ENCODE measurements around the gene SVIL. TPM values are rescaled to one million over a fixed set of nuclear protein-coding genes. Genes with fewer than 3 reads are reported as not detected.

SVIL gene
- polyA plus RNA-seq (2013, experiment 1 of 2; ENCODE audit: insufficient read length), result 19.3 TPM
- polyA plus RNA-seq (2013, experiment 2 of 2; ENCODE audit: insufficient read length), result 17.3 TPM

GRCh38 chr10:29634764-29635625 is at the start of gene SVIL:
Gene SVIL, minus strand, starts transcription at chr10:29634971. Its CDS starts 79,913 bp downstream, at chr10:29555058.
- DNase-seq, result peak; percentile 73

DNA sequence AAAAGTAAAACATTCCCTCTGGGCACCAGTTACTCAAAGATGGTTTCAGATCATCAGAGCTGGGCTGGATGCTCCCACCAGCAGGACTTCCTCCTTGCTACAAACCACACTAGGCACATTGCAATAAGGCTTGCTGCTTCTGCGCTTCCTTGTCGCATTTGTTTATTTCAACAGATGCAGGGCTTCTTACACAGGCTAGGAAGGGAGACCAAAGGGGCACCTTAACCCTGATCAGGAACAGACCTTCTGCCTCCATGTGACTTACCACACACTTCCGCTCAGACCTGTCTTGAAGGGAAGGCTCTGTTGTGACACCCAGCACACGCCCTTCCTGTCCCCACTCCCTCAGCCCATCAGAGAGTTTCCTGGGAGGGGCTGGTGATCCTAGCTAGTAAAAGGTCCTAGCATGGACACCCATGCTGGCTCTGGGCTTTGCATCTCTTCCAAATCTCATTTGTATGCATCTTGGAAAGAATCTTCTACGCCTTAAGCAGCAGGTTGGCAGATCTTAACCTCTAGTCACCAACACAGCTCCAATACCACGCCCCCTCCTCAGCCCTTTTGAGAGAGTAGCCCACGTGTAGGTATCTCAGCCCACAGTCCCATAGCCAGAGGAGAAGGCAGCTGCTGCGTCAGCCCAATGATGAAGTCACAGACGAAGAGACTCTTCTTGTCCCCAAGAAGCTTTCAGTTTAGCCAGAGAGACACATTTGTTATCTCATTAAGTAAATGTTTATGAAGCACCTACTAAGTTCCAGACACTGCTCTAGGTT is 47.1 kb upstream of the SVIL start:
- no peak for DNase-seq

GRCh38 chr10:29680091-29680490 is 45.3 kb upstream of the SVIL start:
- no peak for DNase-seq

- DNase-seq, result no peak
Measured at GRCh38 chr10:29676732-29677131, 42.0 kb upstream of the SVIL start.

DNA sequence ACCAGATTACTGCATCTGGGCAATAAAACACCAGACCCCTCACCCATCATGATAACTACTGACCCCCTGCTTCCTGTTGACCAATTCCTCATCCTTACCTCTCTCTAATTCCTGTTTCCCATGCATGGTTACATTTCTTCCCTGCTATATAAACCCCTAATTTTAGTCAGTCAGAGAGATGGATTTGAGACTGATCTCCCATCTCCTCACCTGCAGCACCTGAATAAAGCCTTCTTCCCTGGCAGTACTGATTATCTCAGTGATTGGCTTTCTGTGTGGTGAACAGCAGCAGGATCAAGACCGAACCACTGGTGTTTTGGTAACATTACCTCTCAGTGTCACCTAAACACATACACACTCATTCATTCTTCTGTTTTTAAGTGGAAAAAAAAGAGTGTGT is 41.2 kb upstream of the SVIL start:
- no peak for DNase-seq

- no peak for DNase-seq
Measured at GRCh38 chr10:29671968-29672367, 37.2 kb upstream of the SVIL start.

DNA sequence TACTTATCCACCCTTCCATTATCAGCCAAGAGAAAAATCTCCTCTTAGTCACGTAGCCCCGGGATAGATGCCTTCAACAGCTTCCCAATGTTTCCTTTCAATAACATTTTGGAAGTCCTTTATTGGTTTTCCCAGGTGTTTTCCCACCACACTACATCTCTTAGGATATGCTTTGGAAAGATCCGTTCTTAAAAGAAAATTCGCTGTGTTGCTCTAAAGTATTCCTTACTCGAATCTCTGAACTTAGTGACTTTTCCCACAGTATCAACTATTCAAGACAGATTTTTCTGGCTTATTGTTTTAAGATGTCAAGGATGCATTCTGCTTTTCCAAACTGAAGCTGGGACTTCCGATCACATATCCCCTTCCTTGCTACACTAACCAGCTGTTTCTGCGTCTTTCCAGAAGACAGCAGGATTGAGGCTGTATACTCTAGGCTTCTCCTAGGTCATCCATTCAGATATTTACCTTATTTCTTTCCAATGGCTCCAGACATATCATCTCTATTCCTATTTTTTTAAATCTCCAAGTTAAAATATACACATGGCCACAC is 36.5 kb upstream of the SVIL start:
- DNase-seq, result no peak

DNA sequence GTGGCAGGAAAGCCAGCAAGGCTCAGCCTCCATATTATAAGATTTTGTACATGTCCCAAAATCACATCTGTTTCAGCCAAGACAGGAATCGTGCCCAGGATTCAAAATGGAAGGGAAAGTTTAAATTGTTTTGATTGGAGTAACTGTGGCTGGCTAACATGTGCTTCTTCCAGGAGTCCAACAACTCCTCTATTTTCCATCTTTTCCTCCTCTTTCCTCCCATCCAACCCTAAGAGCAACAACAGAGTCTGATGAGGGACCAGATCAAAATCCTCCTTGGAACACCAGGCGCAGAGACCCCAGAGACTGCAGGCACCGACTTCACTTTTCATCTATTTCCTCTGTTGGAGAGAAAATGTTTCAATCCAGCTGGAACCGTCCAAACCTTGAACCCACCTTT is 36.0 kb upstream of the SVIL start:
- no peak for DNase-seq

DNA sequence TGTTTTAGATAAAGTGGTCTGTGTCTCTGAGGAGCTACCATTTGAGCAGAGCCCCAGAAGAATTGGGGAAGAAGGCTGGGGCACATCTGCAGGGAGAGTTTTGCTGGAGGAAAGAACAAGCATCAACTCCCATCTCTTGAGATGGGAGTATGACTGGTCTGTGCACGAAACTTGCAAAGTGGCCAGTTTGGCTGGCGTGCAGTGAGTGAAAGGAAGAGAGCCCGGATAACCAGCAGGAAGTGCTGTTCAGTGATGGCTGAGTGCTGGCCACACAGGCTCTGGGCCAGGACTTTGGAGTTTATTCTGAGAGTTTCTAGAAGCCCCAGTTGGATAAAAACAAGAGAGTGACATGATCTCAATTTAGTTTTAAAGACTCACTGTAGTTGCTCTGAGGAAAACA is 34.4 kb upstream of the SVIL start:
- DNase-seq, result peak; percentile 40

DNA sequence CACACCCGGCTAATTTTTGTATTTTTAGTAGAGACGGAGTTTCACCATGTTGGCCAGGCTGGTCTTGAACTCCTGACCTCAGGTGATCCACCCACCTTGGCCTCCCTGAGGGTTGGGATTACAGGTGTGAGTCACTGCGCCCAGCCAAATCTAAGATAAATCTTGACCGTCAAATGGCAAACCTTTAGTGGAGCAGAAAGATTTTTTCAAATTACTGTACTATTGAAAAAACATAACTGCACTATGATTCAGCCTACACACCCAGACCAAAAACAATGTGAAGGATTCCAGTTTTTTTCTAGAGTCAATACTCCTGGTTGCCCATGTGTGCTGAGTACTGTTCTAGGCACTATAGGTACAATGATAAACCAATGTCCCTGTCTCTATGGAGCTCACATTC is 33.9 kb upstream of the SVIL start:
- peak; percentile 82 for DNase-seq

DNA sequence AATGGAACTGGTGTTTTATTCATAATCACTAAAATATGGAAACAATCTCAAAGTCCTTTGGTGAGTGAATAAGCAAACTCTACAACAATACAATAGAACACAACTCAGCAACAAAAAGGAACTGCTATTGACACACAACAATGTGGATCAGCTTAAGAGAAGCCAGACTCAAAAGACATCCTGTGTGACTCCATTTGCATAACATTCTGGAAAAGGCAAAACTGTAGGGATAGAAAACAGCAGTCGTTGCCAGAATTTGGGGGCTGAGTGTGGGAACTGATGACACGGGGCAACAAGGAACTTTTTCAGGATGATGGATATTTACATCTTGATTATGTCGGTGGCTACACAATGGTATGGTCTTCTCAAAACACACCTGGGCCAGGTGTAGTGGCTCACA is 32.4 kb upstream of the SVIL start:
- no peak for DNase-seq

DNA sequence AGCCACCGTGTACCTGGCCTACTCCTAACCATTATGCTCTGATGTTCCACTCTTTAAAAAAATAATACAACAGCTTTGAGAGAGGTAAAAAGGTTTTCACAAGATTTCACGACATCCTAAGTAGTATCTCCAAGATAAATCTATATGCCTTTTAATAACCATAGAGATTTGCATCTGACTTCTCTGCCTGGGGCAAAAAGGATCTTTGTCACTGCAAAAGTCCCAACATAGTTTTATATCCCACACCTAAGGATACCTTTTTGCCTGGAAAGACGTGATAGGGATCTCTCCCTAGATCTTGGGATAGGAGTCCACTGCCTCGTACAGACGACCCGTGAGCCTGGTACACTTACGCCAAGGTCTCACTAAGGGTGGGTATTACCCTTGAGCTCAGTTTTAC is 31.4 kb upstream of the SVIL start:
- no peak for DNase-seq

- DNase-seq, result no peak
Measured at GRCh38 chr10:29663718-29664117, 28.9 kb upstream of the SVIL start.

DNA sequence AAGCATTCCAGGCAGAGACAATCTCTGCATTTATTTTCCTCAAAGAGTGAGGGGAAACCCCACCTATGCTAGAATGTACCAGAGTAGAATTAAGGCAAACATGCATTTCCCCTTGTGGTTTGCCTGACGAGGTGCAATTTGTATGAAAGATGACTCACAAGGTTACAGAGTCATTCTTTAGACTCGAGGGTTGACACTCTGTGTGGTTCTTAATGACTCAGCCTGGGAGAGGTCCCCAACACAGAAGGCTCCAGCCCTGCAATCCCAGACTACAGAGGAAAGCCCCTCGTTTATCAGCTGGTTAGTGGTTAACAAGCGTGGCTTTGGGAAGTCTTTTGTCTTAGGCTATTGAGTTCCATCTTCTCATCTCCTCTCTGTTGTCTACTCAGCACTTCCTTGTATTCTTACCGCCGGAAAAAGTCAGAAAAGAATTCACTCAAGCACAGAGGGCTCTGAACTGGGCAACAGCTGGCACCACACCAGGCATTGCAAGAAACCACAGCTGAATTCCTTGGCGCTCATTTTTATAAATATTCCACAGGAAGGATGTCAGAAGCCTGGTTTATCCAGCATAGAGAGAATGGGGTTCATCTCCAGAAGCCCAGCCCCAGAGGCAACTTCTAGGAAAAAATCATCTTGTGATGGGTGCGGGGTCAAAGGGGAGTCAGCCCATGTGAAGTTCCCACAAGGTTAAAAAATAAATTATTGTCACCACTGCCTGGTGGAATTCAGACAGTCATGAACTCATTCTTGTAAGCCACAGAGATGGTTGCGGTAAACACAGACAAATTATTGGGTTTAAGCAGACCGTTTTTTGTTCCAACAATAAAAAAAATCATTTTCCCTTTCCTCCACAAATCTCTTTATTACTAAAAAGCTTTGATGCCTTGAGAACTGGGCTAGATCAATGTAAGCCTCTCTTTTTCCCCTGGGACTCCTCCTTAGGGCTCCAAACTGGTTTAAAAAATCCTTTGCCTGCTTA is 24.5 kb upstream of the SVIL start:
- peak; percentile 100 for DNase-seq

GRCh38 chr10:29657719-29658274 is 23.0 kb upstream of the SVIL start:
- DNase-seq, result no peak

DNA sequence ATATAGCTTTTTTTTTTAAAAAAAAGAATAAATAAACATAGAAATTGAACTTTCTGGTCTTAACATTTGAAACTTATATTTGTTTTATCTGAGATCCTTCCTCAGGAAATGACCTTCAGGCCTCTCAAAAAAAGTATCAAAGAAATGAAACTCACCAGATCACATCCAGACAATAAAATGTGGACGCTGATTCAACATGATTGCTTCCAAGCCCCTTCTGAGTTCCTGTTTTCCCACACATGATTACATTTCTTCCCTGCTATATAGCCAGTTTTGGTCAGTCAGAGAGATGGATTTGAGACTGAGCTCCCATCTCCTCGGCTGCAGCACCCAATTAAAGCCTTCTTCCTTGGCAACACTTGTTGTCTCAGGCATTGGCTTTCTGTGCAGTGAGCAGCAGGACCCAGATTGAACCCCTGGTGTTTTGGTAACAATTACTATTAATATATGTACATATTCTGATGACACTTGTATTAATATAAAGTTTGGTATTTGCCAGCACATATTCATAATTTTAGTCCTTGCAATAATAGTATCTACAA is 21.8 kb upstream of the SVIL start:
- DNase-seq, result no peak

DNA sequence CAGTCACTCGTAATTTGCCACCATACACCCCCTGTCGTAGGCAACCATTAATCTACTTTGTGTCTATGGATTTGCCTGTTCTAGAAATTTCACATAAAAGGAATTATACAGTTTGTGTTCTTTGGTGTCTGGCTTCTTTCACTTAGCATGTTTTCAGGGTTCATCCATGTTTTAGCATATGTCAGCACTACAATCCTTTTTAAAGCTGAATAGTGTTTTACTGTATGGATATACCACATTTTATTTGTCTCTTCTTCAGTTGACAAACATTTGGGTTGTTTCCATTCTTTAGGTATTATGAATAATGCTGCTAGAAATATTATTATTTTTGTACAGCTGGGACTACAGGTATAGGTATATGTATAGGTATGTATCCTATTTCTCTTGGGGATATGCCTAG is 17.4 kb upstream of the SVIL start:
- DNase-seq, result no peak

DNA sequence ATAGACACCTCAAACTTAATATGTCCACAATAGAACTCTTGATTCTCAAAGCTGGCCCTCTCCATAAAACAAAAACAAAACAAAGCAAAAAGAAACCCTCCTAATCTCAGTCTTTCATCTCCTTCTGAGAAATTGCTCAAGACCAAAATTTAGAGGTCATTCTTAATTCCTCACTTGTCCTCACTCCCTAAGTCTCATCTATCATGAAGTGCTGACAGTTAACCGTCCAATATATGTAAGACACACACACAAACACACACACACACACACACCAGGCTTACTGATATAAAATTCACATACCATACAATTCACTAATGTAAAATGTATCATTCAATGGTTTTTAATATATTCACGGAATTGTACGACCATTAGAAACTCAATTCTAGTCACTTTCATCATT is 17.0 kb upstream of the SVIL start:
- DNase-seq, result no peak

GRCh38 chr10:29650552-29650944 is 15.8 kb upstream of the SVIL start:
- DNase-seq, result no peak

- peak; percentile 94 for DNase-seq
Measured at GRCh38 chr10:29649561-29650551, 15.1 kb upstream of the SVIL start.

DNA sequence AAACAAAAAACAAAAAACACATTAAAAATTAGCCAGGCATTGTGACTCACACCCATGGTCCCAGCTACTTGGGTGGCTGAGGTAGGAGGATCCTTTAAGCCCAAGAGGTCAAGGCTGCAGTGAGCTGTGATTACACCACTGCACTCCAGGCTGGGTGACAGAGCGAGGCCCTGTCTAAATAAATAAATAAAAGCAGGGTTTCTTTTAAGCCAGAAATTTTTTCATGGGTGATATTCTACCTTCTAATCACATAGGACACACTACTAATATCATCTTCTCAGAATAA is 14.2 kb upstream of the SVIL start:
- DNase-seq, result peak; percentile 76
